K562 (cell line): ENCODE measurements around the gene TMEM95. TPM values are rescaled to one million over a fixed set of nuclear protein-coding genes. Genes with fewer than 3 reads are reported as not detected.
A peak's percentile ranks its signal among the peaks of the same experiment; 100 is the strongest.

Experiments
- ARID4B ChIP-seq: sonication (generic); formaldehyde crosslinking; IDR thresholded peaks from 2 replicates; pipeline ENCODE4 v1.8.0; 2022; ENCODE audit warnings: mild to moderate bottlenecking, missing genetic modification reagents
- ELK1 ChIP-seq: sonication (generic); formaldehyde crosslinking; IDR thresholded peaks from 2 replicates; pipeline ENCODE4 v1.8.1; 2022; ENCODE audit warnings: missing genetic modification reagents
- MAX ChIP-seq: sonication (generic); formaldehyde crosslinking; IDR thresholded peaks from 2 replicates; pipeline ENCODE4 v1.9.0; 2022; ENCODE audit warnings: mild to moderate bottlenecking, missing genetic modification reagents
- MYC ChIP-seq, 2 experiments: fragments of 250-450 bp in 1 of 2; sonication (Bioruptor Pico) in 1 of 2; IDR thresholded peaks; 2 replicates each; pipeline versions ENCODE4 v1.5.1 to v1.6.1; 2012 to 2021; ENCODE audit warnings: low read depth in 2 of 2, borderline replicate concordance in 1 of 2, improper control_type of control experiment in 1 of 2, low read length in 1 of 2, mild to moderate bottlenecking in 1 of 2, moderate library complexity in 1 of 2
- NCOA6 ChIP-seq: fragments of 450-650 bp; IDR thresholded peaks from 2 replicates; pipeline ENCODE4 v1.6.1; 2017; ENCODE audit warnings: mild to moderate bottlenecking
- RCOR1 ChIP-seq, 2 experiments: IDR thresholded peaks; 2 replicates each; pipeline ENCODE4 v1.6.1; 2012; ENCODE audit warnings: low read depth in 2 of 2, low read length in 2 of 2, borderline replicate concordance in 1 of 2, improper control_type of control experiment in 1 of 2
- RREB1 ChIP-seq: fragments of 250-450 bp; sonication (Bioruptor Pico); IDR thresholded peaks from 2 replicates; pipeline ENCODE4 v1.4.0; 2020
- ZFP36 ChIP-seq: fragments of 150-350 bp; IDR thresholded peaks from 2 replicates; pipeline ENCODE4 v1.6.1; 2018; ENCODE audit warnings: low read length, low read depth; ENCODE audit not compliant: partially characterized antibody
- ZNF197 ChIP-seq: fragments of 200-800 bp; sonication (Bioruptor generic); IDR thresholded peaks from 2 replicates; pipeline ENCODE4 v1.6.1; 2016; ENCODE audit warnings: low read depth, missing genetic modification characterization, missing compliant biosample characterization
- ZNF253 ChIP-seq: fragments of 250-450 bp; sonication (Bioruptor Pico); conservative IDR thresholded peaks from 2 replicates; pipeline ENCODE4 v1.6.1; 2021; ENCODE audit warnings: mild to moderate bottlenecking
- ZNF445 ChIP-seq: fragments of 250-450 bp; sonication (Bioruptor Pico); IDR thresholded peaks from 2 replicates; pipeline ENCODE4 v1.4.0; 2020; ENCODE audit warnings: low read depth, mild to moderate bottlenecking, moderate library complexity
- ZNF77 ChIP-seq: fragments of 250-450 bp; sonication (Bioruptor Pico); IDR thresholded peaks from 2 replicates; pipeline ENCODE4 v1.5.0; 2020
- polyA plus RNA-seq, 8 experiments: library from polyadenylated mRNA; depleted of rRNA in 4 of 8; stranded (reverse) in 5 of 8; unstranded in 3 of 8; fragments of >200 nt; fragmentation: Nextera tagmentation in 2 of 8; fragmentation: Illumina TruSeq in 1 of 8; extraction: Ambion mirVana in 2 of 8; extraction: Trizol in 1 of 8; gene quantifications; 2 replicates each; pipeline versions ENCODE4 v1.2.1 to v1.2.3, GENCODE V29; 2011 to 2014; ENCODE audit warnings: inconsistent platforms in 1 of 8, missing spikeins in 1 of 8
- total RNA-seq, 7 experiments: library from RNA; depleted of rRNA in 6 of 7; stranded (reverse); fragments of >200 nt in 6 of 7; fragmentation: Illumina TruSeq in 2 of 7; extraction: Trizol in 2 of 7; gene quantifications; 2 replicates each; pipeline versions ENCODE4 v1.2.1 to v1.2.3, GENCODE V29; 2011 to 2021; ENCODE audit warnings: low replicate concordance in 1 of 7

TMEM95 gene
- total and polyA plus RNA-seq, 9 of the 15 experiments (the other 6 are each of a cell fraction or from before 2014, with no cell fraction given) = not detected

- no peak for TF ChIP-seq RREB1
- TF ChIP-seq ZFP36 = no peak
- no peak for TF ChIP-seq ZNF445
- TF ChIP-seq ELK1 (CRISPR knock-in tag) = no peak
- TF ChIP-seq ZNF197 (CRISPR knock-in tag) = no peak
- peak; percentile 90 for TF ChIP-seq MAX (CRISPR knock-in tag)
- TF ChIP-seq MYC (IDR thresholded peaks at IDR 0.05; ENCODE audit: low read depth, low read length) = peak; percentile 95
- 0 out of 2 replicates have a peak, but pooled peaks have one; percentile 46 for TF ChIP-seq MYC (CRISPR knock-in tag; IDR thresholded peaks at IDR 0.05; ENCODE audit: borderline replicate concordance, low read depth)
- peak; percentile 74; the same call in 1 of the 2 replicates for TF ChIP-seq ARID4B (CRISPR knock-in tag)
- TF ChIP-seq ZNF77 = no peak
- no peak for TF ChIP-seq NCOA6
- no peak for TF ChIP-seq RCOR1 (IDR thresholded peaks at IDR 0.05; ENCODE audit: borderline replicate concordance in 1 of 2, low read depth in 2 of 2, low read length in 2 of 2)
- no peak for TF ChIP-seq ZNF253
Observed at GRCh38 chr17:7307686-7308624, 47.0 kb upstream of the TMEM95 start (continued).
